ENCODE data around the gene SASH1.

The SASH1 gene

GRCh38 chr6:148538261-148539190 lies 195.9 kb downstream of the SASH1 start:
- DNase-seq (ENCODE audit: low read depth in 4 of 4, low spot score in 1 of 4): no peak

- DNase-seq (ENCODE audit: low read depth in 4 of 4, low spot score in 1 of 4): no peak
Observed at GRCh38 chr6:148543540-148543939, 200.9 kb downstream of the SASH1 start.

GRCh38 chr6:148544421-148544820 lies 201.8 kb downstream of the SASH1 start:
- DNase-seq (ENCODE audit: low read depth in 4 of 4, low spot score in 1 of 4): no peak

- DNase-seq (ENCODE audit: low read depth in 4 of 4, low spot score in 1 of 4): no peak
Observed at GRCh38 chr6:148545901-148546300, 203.3 kb downstream of the SASH1 start.

GRCh38 chr6:148547110-148547509 lies 204.5 kb downstream of the SASH1 start:
- no peak for DNase-seq (ENCODE audit: low read depth in 4 of 4, low spot score in 1 of 4)

- no peak for DNase-seq (ENCODE audit: low read depth in 4 of 4, low spot score in 1 of 4)
Observed at GRCh38 chr6:148548065-148548748, 205.6 kb downstream of the SASH1 start.

GRCh38 chr6:148548749-148549140 lies 206.1 kb downstream of the SASH1 start:
- DNase-seq (ENCODE audit: low read depth in 4 of 4, low spot score in 1 of 4): no peak

- DNase-seq (ENCODE audit: low read depth in 4 of 4, low spot score in 1 of 4): no peak
Observed at GRCh38 chr6:148550569-148550968, 207.9 kb downstream of the SASH1 start.

GRCh38 chr6:148551226-148551625 lies 208.6 kb downstream of the SASH1 start:
- no peak for DNase-seq (ENCODE audit: low read depth in 4 of 4, low spot score in 1 of 4)

- no peak for DNase-seq (ENCODE audit: low read depth in 4 of 4, low spot score in 1 of 4)
Observed at GRCh38 chr6:148556410-148556809, 213.8 kb downstream of the SASH1 start.

GRCh38 chr6:148557796-148558321 lies 215.2 kb downstream of the SASH1 start:
- DNase-seq (ENCODE audit: low read depth in 4 of 4, low spot score in 1 of 4): no peak

GRCh38 chr6:148559848-148560433 lies 217.3 kb downstream of the SASH1 start:
- DNase-seq (ENCODE audit: low read depth in 4 of 4, low spot score in 1 of 4): peak; percentile 17 to 56 (median 44)

- DNase-seq (ENCODE audit: low read depth in 4 of 4, low spot score in 1 of 4): no peak
Observed at GRCh38 chr6:148561629-148562028, 219.0 kb downstream of the SASH1 start.

- DNase-seq (ENCODE audit: low read depth in 4 of 4, low spot score in 1 of 4): no peak
Observed at GRCh38 chr6:148563066-148563465, 220.4 kb downstream of the SASH1 start.

- no peak for DNase-seq (ENCODE audit: low read depth in 4 of 4, low spot score in 1 of 4)
Observed at GRCh38 chr6:148564494-148565035, 221.9 kb downstream of the SASH1 start.

- no peak for DNase-seq (ENCODE audit: low read depth in 4 of 4, low spot score in 1 of 4)
Observed at GRCh38 chr6:148565321-148565926, 222.8 kb downstream of the SASH1 start.

GRCh38 chr6:148565930-148566663 lies 223.5 kb downstream of the SASH1 start:
- no peak for DNase-seq (ENCODE audit: low read depth in 4 of 4, low spot score in 1 of 4)

- DNase-seq (ENCODE audit: low read depth in 4 of 4, low spot score in 1 of 4): no peak
Observed at GRCh38 chr6:148566664-148567350, 224.2 kb downstream of the SASH1 start.

- DNase-seq (ENCODE audit: low read depth in 4 of 4, low spot score in 1 of 4): no peak
Observed at GRCh38 chr6:148570456-148570855, 227.8 kb downstream of the SASH1 start.

All from stimulated activated CD4-positive, alpha-beta T cell treated with anti-CD3 and anti-CD28 coated beads, Interleukin-1b, Interleukin-23, amount 100 ng/mL, for 24 hours (primary cell).